Mesenchymal stem cell (in vitro differentiated cells and primary cell): ENCODE measurements around the gene L2HGDH.

ENCODE experiments used
- DNase-seq: peaks from one replicate; pipeline ENCODE4 v3.0.0-alpha.2; 2013
- H2AFZ ChIP-seq: one replicate; pipeline ENCODE4 v1.6.1; 2013; ENCODE audit warnings: low read depth, mild to moderate bottlenecking, control low read depth, inconsistent platforms, low read length, moderate library complexity
- H2AK5ac ChIP-seq: 2 replicates; pipeline ENCODE4 v1.6.1; 2013; ENCODE audit warnings: low read length, moderate library complexity, mild to moderate bottlenecking, inconsistent platforms; ENCODE audit not compliant: severe bottlenecking
- H2BK120ac ChIP-seq: one replicate; pipeline ENCODE4 v1.6.1; 2013; ENCODE audit warnings: low read depth, mild to moderate bottlenecking, inconsistent platforms, low read length, moderate library complexity
- H2BK12ac ChIP-seq, 2 experiments: one replicate each; pipeline ENCODE4 v1.6.1; 2013; ENCODE audit warnings: inconsistent platforms in 2 of 2, low read length in 2 of 2, mild to moderate bottlenecking in 2 of 2, moderate library complexity in 2 of 2, control low read depth in 1 of 2
- H2BK15ac ChIP-seq: one replicate; pipeline ENCODE4 v1.6.1; 2013; ENCODE audit warnings: mild to moderate bottlenecking, low read depth, inconsistent platforms; ENCODE audit not compliant: poor library complexity, severe bottlenecking
- H2BK5ac ChIP-seq: 2 replicates; pipeline ENCODE4 v1.6.1; 2013; ENCODE audit warnings: low read depth, mild to moderate bottlenecking, low read length, control low read depth, inconsistent platforms; ENCODE audit not compliant: poor library complexity, severe bottlenecking
- H3K14ac ChIP-seq, 2 experiments: one replicate each; pipeline ENCODE4 v1.6.1; 2013; ENCODE audit warnings: inconsistent platforms in 2 of 2, low read length in 2 of 2, control low read depth in 1 of 2, mild to moderate bottlenecking in 1 of 2, moderate library complexity in 1 of 2
- H3K18ac ChIP-seq, 2 experiments: one replicate each; pipeline ENCODE4 v1.6.1; 2013; ENCODE audit warnings: inconsistent platforms in 2 of 2, low read length in 2 of 2, control low read depth in 1 of 2, low read depth in 1 of 2, mild to moderate bottlenecking in 1 of 2
- H3K23ac ChIP-seq, 2 experiments: one replicate each; pipeline ENCODE4 v1.6.1; 2013; ENCODE audit warnings: inconsistent platforms in 2 of 2, low read length in 2 of 2, mild to moderate bottlenecking in 2 of 2, moderate library complexity in 2 of 2, control low read depth in 1 of 2
- H3K27ac ChIP-seq: 2 replicates; pipeline ENCODE4 v1.5.1; 2013; ENCODE audit warnings: mild to moderate bottlenecking, moderate library complexity, low read length, control low read depth, inconsistent platforms; ENCODE audit not compliant: poor library complexity, severe bottlenecking
- H3K27me3 ChIP-seq, 2 experiments: 2 replicates each; pipeline versions ENCODE4 v1.6.1 to v1.7.0; 2013; ENCODE audit warnings: low read length in 2 of 2, mild to moderate bottlenecking in 2 of 2, moderate library complexity in 2 of 2, control low read depth in 1 of 2, inconsistent platforms in 1 of 2; ENCODE audit not compliant: control insufficient read depth in 1 of 2, insufficient read depth in 1 of 2
- H3K36me3 ChIP-seq, 2 experiments: 2 replicates each; pipeline versions ENCODE4 v1.6.1 to v1.7.0; 2013; ENCODE audit warnings: low read length in 2 of 2, control low read depth in 1 of 2, inconsistent platforms in 1 of 2, low read depth in 1 of 2, mild to moderate bottlenecking in 1 of 2; ENCODE audit not compliant: insufficient read depth in 2 of 2, control insufficient read depth in 1 of 2
- H3K4ac ChIP-seq, 2 experiments: one replicate each; pipeline ENCODE4 v1.6.1; 2013; ENCODE audit warnings: inconsistent platforms in 2 of 2, low read length in 2 of 2, mild to moderate bottlenecking in 2 of 2, moderate library complexity in 2 of 2, control low read depth in 1 of 2, low read depth in 1 of 2
- H3K4me1 ChIP-seq: 2 replicates; pipeline ENCODE4 v1.6.1; 2013; ENCODE audit warnings: low read depth, low read length, control low read depth; ENCODE audit not compliant: control insufficient read depth, insufficient read depth
- H3K4me2 ChIP-seq: 2 replicates; pipeline ENCODE4 v1.6.1; 2013; ENCODE audit warnings: low read length, mild to moderate bottlenecking, inconsistent platforms; ENCODE audit not compliant: poor library complexity, severe bottlenecking
- H3K4me3 ChIP-seq, 2 experiments: 2 replicates each; pipeline versions ENCODE4 v1.5.1 to v1.7.0; 2013; ENCODE audit warnings: low read length in 2 of 2, mild to moderate bottlenecking in 2 of 2, control low read depth in 1 of 2, low read depth in 1 of 2; ENCODE audit not compliant: insufficient read depth in 1 of 2
- H3K79me1 ChIP-seq: replicated peaks from 2 replicates; pipeline ENCODE4 v1.6.1; 2013; ENCODE audit warnings: mild to moderate bottlenecking, control low read depth, low read length, inconsistent platforms; ENCODE audit not compliant: poor library complexity, severe bottlenecking
- H3K9ac ChIP-seq: 2 replicates; pipeline ENCODE4 v1.7.0; 2013; ENCODE audit warnings: mild to moderate bottlenecking, low read length, moderate library complexity
- H3K9me3 ChIP-seq: 2 replicates; pipeline ENCODE4 v1.7.0; 2013; ENCODE audit warnings: mild to moderate bottlenecking, low read length; ENCODE audit not compliant: control insufficient read depth
- H4K8ac ChIP-seq: one replicate; pipeline ENCODE4 v1.6.1; 2013; ENCODE audit warnings: inconsistent platforms, mild to moderate bottlenecking, low read length, moderate library complexity
- H4K91ac ChIP-seq: one replicate; pipeline ENCODE4 v1.6.1; 2013; ENCODE audit warnings: mild to moderate bottlenecking, low read length, inconsistent platforms
- WGBS: methylation state at CpG from one replicate; pipeline ENCODE4 v1.1.7; 2013; ENCODE audit warnings: mixed read lengths; 5-methylcytosine and 5-hydroxymethylcytosine counted together

Gene L2HGDH

DNA sequence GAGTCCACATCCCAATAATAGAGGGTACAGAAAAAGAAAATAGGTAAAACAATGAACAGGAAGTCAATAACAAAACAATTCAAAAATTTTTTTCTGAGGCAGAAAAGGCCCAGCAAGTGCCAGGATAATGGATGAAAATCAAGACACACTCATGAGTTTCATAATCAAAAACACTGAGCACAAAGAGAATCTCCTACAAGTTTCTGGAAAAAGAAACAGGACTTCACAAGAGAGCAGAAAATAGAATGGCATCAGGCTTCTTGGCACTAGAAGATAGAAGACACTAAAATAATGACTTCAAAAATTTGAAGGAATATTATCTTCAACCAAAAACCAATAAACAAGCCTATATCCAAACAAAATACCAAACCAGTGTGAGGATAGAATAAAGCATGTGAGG is 36.9 kb upstream of the L2HGDH start:
- Histone ChIP-seq H3K79me1 (no peaks in the 10 kb centered on the region), H3K36me3 (no peaks in the 10 kb centered on the region), H3K27ac (no peak overlapping the region), H2AFZ (no peak overlapping the region), H4K91ac (no peak overlapping the region), H3K27me3 (no peaks in the 10 kb centered on the region), H3K4me2 (no peak overlapping the region), H2BK5ac (no peak overlapping the region), H3K4me1 (peaks cover 6% of the 10 kb centered on the region), H3K4ac (no peak overlapping the region), H2AK5ac (no peak overlapping the region), H2BK15ac (no peak overlapping the region), H4K8ac (no peak overlapping the region), H3K9me3 (no peaks in the 10 kb centered on the region), H3K18ac (no peak overlapping the region), H2BK12ac (peak overlapping the region in 1 of 2 experiments; percentile 59), H3K23ac (no peak overlapping the region), H3K14ac (no peak overlapping the region), H3K9ac (no peak overlapping the region), H2BK120ac (no peak overlapping the region), H3K4me3 (no peak overlapping the region)
- DNase-seq: no peak

DNA sequence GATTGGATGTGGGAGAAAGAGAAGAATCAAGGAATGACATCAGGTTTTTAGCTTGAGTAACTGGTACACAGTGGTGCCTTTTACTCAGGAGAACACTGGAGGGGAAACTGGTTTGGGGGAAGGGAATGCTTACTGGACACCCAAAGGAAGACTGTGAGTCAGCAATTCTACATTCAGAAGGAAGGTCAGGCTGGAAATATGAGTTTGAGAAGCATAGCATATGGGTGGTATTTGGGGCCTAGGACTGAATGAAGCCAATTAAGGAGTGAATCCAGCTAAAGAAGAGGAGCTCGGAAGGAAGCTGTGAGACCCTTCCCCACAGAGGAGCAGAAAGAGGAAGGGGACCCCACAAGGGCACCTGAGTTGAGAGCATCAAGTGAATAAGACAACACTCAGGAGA is 35.5 kb upstream of the L2HGDH start:
- H2BK120ac ChIP-seq: no peak overlapping the region
- H3K9ac ChIP-seq: peak overlapping the region; percentile 46
- peak overlapping the region in 1 of 2 experiments; percentile 62 for H3K4ac ChIP-seq
- H3K23ac ChIP-seq: no peak overlapping the region
- H3K9me3 ChIP-seq: no peaks in the 10 kb centered on the region
- H2AK5ac ChIP-seq: no peak overlapping the region
- H3K4me2 ChIP-seq: no peak overlapping the region
- no peak overlapping the region for H3K27ac ChIP-seq
- H2BK5ac ChIP-seq: no peak overlapping the region
- WGBS: 100% methylated on average over 1 of the region's 1 CpG
- no peaks in the 10 kb centered on the region for H3K27me3 ChIP-seq
- no peak overlapping the region for H3K4me3 ChIP-seq
- peak overlapping the region; percentile 37 to 48 for H3K18ac ChIP-seq
- H4K8ac ChIP-seq: no peak overlapping the region
- no peaks in the 10 kb centered on the region for H3K36me3 ChIP-seq
- DNase-seq: peak; percentile 56
- no peak overlapping the region for H3K14ac ChIP-seq
- H2BK15ac ChIP-seq: no peak overlapping the region
- H4K91ac ChIP-seq: no peak overlapping the region
- H3K4me1 ChIP-seq: peaks cover 9% of the 10 kb centered on the region
- no peaks in the 10 kb centered on the region for H3K79me1 ChIP-seq
- H2AFZ ChIP-seq: peak overlapping the region; percentile 31
- H2BK12ac ChIP-seq: peak overlapping the region; percentile 43 to 80

DNA sequence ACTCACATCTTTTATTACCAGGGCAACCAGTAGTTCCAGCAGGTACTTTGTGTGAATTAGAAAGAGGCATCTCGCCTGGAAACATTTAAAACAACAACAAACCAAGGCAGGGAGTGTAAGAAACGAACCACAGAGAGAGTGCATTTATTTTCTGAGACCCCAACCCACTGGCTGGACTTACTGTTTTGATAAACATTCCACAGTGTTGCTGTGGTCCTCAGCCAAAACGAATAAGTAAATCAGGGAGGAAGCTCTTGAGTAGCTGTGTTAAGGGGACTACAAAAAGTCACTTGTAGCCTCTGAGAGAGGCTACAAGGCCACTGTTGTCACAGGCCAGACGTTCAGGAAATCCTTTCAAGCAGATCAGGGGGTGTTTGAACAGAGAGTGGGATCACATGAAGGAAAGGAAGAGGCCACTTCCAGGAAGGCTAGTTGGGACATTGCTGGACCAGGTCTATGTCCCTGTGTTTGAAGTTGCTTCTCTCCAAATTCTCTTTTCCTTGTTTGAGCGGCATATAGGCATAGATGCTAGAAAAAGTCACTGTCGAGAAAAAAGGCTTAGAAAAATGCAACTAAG is 33.9 kb upstream of the L2HGDH start:
- H3K36me3 ChIP-seq: no peaks in the 10 kb centered on the region
- no peak overlapping the region for H2BK15ac ChIP-seq
- H3K14ac ChIP-seq: no peak overlapping the region
- H2AK5ac ChIP-seq: no peak overlapping the region
- no peak overlapping the region for H3K23ac ChIP-seq
- no peak overlapping the region for H3K4me3 ChIP-seq
- no peak for DNase-seq
- H3K18ac ChIP-seq: peak overlapping the region in 1 of 2 experiments; percentile 64
- whole genome bisulfite sequencing: 45% methylated on average over 6 of the region's 6 CpGs
- no peak overlapping the region for H2AFZ ChIP-seq
- H3K9me3 ChIP-seq: no peaks in the 10 kb centered on the region
- H3K27me3 ChIP-seq: no peaks in the 10 kb centered on the region
- peak overlapping the region in 1 of 2 experiments; percentile 45 for H2BK12ac ChIP-seq
- no peak overlapping the region for H3K9ac ChIP-seq
- H4K91ac ChIP-seq: no peak overlapping the region
- H3K4me2 ChIP-seq: no peak overlapping the region
- no peak overlapping the region for H3K4ac ChIP-seq
- H2BK120ac ChIP-seq: no peak overlapping the region
- no peak overlapping the region for H4K8ac ChIP-seq
- H3K4me1 ChIP-seq: peaks cover 9% of the 10 kb centered on the region
- no peak overlapping the region for H2BK5ac ChIP-seq
- no peak overlapping the region for H3K27ac ChIP-seq
- no peaks in the 10 kb centered on the region for H3K79me1 ChIP-seq

GRCh38 chr14:50344876-50345563 is 33.0 kb upstream of the L2HGDH start:
- H3K4me3 ChIP-seq: no peak overlapping the region
- H2AK5ac ChIP-seq: no peak overlapping the region
- DNase-seq: peak; percentile 26
- no peaks in the 10 kb centered on the region for H3K79me1 ChIP-seq
- no peak overlapping the region for H3K27ac ChIP-seq
- no peak overlapping the region for H4K8ac ChIP-seq
- H2BK12ac ChIP-seq: no peak overlapping the region
- H4K91ac ChIP-seq: no peak overlapping the region
- H3K4ac ChIP-seq: no peak overlapping the region
- WGBS: 50% methylated on average over 2 of the region's 4 CpGs
- no peak overlapping the region for H3K23ac ChIP-seq
- no peak overlapping the region for H3K9ac ChIP-seq
- H2AFZ ChIP-seq: no peak overlapping the region
- no peak overlapping the region for H2BK5ac ChIP-seq
- H3K4me1 ChIP-seq: peaks cover 7% of the 10 kb centered on the region
- H3K9me3 ChIP-seq: no peaks in the 10 kb centered on the region
- H3K27me3 ChIP-seq: no peaks in the 10 kb centered on the region
- no peak overlapping the region for H3K14ac ChIP-seq
- no peak overlapping the region for H3K18ac ChIP-seq
- no peaks in the 10 kb centered on the region for H3K36me3 ChIP-seq
- no peak overlapping the region for H2BK120ac ChIP-seq
- no peak overlapping the region for H2BK15ac ChIP-seq
- H3K4me2 ChIP-seq: no peak overlapping the region
